ENCODE data around the gene EPG5.
"Not testable (repeated sequence)": the region's sequence is repeated elsewhere in the genome, so short reads cannot be mapped to it uniquely, and the experiment has no call there.

Gene EPG5

GRCh38 chr18:45967007-45967706 lies at the start of gene EPG5:
Gene EPG5, minus strand, starts transcription at chr18:45967329. Its CDS starts 90 bp downstream, at chr18:45967239.
- DNase-seq (ENCODE audit: low read depth in 2 of 2): peak; percentile 83 to 91

- peak in 1 of 2 experiments; percentile 5 for DNase-seq (ENCODE audit: low read depth in 2 of 2)
These were observed 46.5 kb upstream of the EPG5 start for GRCh38 chr18:46013484-46014189.

GRCh38 chr18:46010676-46011075 lies 43.5 kb upstream of the EPG5 start:
- no peak for DNase-seq (ENCODE audit: low read depth in 2 of 2)

- no peak for DNase-seq (ENCODE audit: low read depth in 2 of 2)
These were observed 42.9 kb upstream of the EPG5 start for GRCh38 chr18:46010050-46010449.

- no peak for DNase-seq (ENCODE audit: low read depth in 2 of 2)
These were observed 42.2 kb upstream of the EPG5 start for GRCh38 chr18:46009125-46009840.

- no peak for DNase-seq (ENCODE audit: low read depth in 2 of 2)
These were observed 41.4 kb upstream of the EPG5 start for GRCh38 chr18:46008531-46008930.

- no peak for DNase-seq (ENCODE audit: low read depth in 2 of 2)
These were observed 40.0 kb upstream of the EPG5 start for GRCh38 chr18:46007165-46007564.

GRCh38 chr18:46002934-46003333 lies 35.8 kb upstream of the EPG5 start:
- no peak for DNase-seq (ENCODE audit: low read depth in 2 of 2)

- no peak for DNase-seq (ENCODE audit: low read depth in 2 of 2)
These were observed 34.8 kb upstream of the EPG5 start for GRCh38 chr18:46001892-46002291.

GRCh38 chr18:46001074-46001473 lies 33.9 kb upstream of the EPG5 start:
- DNase-seq (ENCODE audit: low read depth in 2 of 2): no peak

GRCh38 chr18:45999536-45999935 lies 32.4 kb upstream of the EPG5 start:
- DNase-seq (ENCODE audit: low read depth in 2 of 2): no peak

- DNase-seq (ENCODE audit: low read depth in 2 of 2): peak in 1 of 2 experiments; percentile 5
These were observed 31.1 kb upstream of the EPG5 start for GRCh38 chr18:45998244-45998643.

GRCh38 chr18:45997700-45998151 lies 30.6 kb upstream of the EPG5 start:
- DNase-seq (ENCODE audit: low read depth in 2 of 2): peak in 1 of 2 experiments; percentile 11

GRCh38 chr18:45995461-45995860 lies 28.3 kb upstream of the EPG5 start:
- no peak for DNase-seq (ENCODE audit: low read depth in 2 of 2)

- no peak for DNase-seq (ENCODE audit: low read depth in 2 of 2)
These were observed 26.3 kb upstream of the EPG5 start for GRCh38 chr18:45993438-45993837.

- DNase-seq (ENCODE audit: low read depth in 2 of 2): not testable (repeated sequence)
These were observed 25.4 kb upstream of the EPG5 start for GRCh38 chr18:45992527-45992926.

GRCh38 chr18:45991788-45992187 lies 24.7 kb upstream of the EPG5 start:
- no peak for DNase-seq (ENCODE audit: low read depth in 2 of 2)

- DNase-seq (ENCODE audit: low read depth in 2 of 2): no peak
These were observed 17.6 kb upstream of the EPG5 start for GRCh38 chr18:45984546-45985235.

GRCh38 chr18:45981821-45982220 lies 14.7 kb upstream of the EPG5 start:
- no peak for DNase-seq (ENCODE audit: low read depth in 2 of 2)

GRCh38 chr18:45980229-45980628 lies 13.1 kb upstream of the EPG5 start:
- DNase-seq (ENCODE audit: low read depth in 2 of 2): no peak

GRCh38 chr18:45978084-45978483 lies 11.0 kb upstream of the EPG5 start:
- DNase-seq (ENCODE audit: low read depth in 2 of 2): no peak

GRCh38 chr18:45976974-45977373 lies 9.8 kb upstream of the EPG5 start:
- DNase-seq (ENCODE audit: low read depth in 2 of 2): no peak
